HG02973 (cell line): Measurements from ENCODE around the gene ADAM12.

Experiments
- ATAC-seq: cut with Tn5 transposase; IDR thresholded peaks from one replicate; pipeline ENCODE4 v1.9.1; 2021; ENCODE audit warnings: moderate library complexity; ENCODE audit not compliant: unreplicated experiment

ADAM12 gene

DNA sequence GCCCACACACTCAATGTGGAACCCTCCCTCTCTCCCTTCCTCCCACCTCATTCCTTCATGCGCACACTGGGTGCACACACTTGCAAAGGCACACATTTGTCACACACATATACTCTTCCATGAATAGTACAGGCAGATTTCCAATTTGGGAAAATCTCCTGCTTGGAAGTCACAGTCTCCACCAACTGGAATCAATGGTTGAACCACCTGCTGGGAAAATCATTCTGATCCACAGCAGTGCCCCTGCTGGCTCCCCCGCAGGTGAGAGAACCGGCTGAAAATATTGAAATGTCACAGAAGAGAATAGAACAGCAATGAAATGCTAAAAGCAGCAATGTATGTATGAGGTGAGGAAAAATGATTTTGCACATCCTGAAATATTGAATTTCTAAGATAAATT is 232.7 kb downstream of the ADAM12 start:
- ATAC-seq: no peak

DNA sequence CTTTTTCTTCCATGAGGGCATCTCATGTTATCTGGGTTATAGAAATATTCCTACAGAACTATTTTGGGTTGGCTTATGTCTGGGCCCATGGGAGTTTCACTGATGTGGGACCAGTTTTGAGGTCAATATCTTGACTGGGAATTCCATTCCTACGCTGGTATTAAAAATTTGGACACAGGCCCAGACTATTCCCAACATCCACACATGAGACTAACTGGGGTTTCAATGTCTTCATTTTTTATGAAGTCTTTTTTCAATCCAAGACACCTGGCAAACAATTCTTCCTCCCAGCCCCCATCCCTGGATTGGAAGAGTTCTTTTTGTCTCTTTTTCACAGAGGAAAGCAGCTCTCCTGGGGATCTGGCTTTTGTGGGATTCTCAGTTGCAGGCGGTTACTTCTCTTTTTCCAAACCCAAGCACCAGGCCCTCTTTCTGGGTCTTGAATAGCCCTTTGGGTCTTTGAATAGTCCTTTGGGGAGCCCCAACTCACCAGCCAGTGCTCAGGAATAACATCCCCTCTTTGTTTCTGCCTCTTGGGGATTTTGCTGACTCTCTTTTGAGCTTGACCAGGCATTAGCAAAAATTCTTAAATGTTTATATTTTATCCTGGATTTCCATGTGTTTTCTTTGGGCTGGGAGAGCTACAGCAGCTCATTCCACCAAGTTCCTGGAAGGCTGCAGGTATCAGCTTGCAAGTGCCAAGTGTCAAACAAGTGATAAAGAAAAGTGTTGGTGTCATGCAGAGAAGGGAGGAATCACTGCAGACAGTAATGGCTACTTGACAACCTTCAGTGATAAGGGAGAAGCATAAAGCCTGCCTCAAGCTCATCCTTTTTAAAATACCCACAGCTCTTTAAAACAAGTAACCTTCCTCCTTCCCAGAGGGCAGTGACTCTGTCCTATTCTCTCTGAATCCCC is 234.3 kb downstream of the ADAM12 start:
- no peak for ATAC-seq

DNA sequence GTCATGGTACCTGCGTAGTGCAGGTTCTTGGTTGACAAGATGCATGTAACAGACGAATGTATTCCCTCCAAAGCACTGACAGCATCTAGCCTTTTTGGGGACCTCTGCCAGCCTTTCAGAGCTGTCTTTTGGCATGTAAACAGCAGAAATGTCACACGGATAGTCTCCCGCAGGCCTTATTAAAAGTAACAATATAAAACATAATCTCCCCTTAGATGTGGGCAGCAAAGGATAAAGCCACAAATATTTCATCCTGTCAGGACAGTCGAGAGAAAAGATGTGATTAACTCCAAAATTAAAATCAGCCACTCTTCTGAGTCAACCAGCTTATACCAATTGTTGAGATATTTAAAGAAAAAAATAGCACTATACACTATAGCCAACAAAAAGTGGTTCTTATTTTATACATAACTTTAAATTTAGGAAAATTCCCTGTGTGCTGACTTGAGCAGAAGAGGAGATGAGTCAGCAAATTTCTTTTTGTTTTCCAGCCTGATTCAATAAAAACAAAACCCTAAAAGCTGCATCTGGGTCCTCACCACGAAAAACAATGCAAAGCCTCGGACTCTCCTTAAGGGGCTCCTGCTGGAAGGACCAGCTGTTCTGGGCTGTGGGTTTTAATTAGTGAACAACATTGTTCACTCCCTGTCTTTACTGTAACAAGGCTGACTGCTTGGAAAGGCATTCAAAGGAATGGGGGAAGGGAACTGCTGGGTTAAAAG is 240.2 kb downstream of the ADAM12 start:
- no peak for ATAC-seq

DNA sequence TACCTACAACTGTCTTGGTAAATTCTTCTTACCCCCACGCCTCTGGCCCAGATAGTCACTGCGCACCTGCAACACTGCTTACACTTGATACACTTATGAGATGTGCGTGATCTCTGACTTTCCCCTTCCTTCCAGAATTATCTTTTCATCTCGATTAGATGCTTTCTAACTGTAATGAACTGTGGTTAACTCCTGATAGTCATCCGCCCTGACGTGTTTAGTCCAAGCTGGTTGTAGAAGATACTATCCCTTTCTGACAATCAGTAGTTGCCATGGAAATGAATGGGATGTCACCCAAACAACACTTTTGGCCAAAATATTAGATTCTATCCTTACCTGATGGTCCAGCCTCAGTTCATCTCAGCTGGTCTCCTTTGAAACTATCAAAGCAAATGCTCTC is 241.5 kb downstream of the ADAM12 start:
- ATAC-seq: no peak

GRCh38 chr10:126143117-126143516 is 245.2 kb downstream of the ADAM12 start:
- no peak for ATAC-seq

GRCh38 chr10:126140746-126141273 is 247.5 kb downstream of the ADAM12 start:
- no peak for ATAC-seq

GRCh38 chr10:126137562-126138221 is 250.6 kb downstream of the ADAM12 start:
- no peak for ATAC-seq

DNA sequence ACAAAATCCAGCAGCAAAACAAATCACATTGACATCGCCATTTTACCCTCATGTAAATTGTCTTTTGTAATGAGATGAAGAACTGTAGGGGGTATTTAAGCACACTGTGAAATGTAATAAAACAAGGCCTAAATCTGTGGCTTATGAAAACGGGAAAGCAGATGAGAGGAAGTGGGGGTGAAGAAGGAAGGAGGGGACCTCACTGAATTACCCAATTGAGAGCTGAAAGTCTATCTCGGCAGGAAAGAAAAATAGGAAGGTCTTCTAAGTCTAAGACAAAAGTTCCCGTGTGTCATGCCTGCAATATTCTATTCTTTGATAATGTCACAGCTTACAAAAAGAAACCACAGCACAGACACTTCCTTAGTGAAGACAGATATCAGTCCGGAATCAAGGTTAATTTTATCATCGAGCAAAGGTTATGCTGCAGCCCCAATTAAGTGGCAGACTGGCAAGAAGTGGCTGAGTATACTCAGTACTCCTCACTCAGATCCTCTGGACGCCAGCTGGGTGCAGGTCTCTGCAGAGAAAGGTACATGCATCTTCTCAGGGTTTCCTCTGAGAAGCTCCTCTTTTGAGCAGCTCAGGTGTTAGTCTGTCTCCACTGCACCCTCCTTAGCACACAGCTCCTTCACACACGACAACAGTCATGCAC is 252.2 kb downstream of the ADAM12 start:
- ATAC-seq: no peak

DNA sequence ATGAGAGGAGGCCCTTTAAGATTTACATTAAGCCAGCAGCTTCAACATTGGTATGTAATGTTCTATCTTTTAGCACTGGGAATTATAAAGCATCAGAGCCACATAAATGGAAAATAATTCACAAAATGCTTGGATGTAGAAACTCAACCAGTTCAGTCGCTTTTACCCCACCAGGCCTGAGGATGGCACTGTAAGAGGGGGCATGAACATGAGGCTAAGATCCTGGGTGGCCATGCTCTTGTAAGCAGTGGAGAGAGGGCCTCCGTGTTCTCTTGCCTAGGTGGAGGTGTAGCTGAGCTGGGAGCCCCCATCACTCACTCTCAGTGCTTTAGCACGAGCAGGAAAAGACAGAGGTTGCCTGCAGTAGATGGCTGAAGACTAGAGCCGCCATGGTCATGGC is 253.1 kb downstream of the ADAM12 start:
- ATAC-seq: no peak

DNA sequence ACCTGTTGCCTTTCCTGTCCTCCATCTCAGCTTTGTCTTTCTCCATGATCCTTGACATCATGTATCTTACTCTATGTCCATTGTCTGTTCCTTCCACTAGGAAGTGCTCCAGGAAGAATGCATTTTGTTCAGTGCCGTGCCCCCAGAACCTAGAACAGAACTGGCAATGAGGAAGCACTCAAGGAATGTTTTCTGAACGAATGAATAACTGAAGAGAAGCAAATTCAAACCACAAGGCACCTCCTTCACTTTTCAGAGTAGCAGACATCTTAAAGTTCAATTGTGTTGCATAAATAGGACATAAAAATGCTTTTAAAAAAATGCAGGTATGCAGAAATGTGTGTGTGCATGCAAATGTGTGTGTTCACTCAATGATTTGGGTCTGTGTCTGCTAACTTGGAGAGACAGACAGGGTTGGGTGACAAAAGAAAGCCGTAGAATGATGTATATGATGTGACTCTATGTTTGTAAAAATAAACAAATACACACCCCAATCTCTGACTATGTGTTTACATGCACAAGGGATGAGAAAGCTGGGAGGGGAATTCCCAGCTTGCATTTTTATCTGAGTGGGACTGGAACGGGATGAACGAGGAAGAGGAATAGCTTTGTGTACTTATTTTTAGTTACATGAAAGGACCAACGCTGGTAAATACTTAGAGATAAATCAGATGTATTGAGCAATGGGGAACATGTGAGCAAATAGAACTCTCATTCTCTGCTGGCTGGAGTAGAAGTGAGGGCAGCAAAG is 254.2 kb downstream of the ADAM12 start:
- no peak for ATAC-seq

DNA sequence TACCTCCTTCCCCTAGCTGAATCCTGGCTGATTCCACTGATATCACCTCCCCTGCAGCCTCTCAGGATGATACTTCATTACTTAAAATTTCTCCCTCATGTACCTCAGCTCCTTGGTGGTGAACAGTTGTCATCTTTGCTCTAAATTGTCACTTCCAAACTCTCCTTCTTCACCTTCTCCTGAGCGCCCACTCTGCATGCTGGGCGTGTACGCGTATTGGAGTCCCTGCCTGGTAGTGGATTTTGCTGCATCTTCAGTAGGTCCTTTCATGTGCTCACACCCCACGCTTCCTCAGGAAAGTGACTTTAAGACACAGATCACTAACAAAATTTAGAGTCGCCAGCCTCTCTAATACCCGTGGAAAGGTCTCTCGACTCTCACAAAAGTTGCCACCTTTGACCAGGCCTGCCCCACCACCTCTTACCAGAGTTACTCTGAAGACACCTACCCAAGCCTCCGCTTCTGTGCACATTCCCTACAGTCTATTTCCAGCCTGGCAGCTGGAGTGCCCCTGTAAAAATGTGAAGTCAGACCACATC is 255.1 kb downstream of the ADAM12 start:
- no peak for ATAC-seq

- ATAC-seq: no peak
Observed at GRCh38 chr10:126131341-126131740, 256.9 kb downstream of the ADAM12 start.

DNA sequence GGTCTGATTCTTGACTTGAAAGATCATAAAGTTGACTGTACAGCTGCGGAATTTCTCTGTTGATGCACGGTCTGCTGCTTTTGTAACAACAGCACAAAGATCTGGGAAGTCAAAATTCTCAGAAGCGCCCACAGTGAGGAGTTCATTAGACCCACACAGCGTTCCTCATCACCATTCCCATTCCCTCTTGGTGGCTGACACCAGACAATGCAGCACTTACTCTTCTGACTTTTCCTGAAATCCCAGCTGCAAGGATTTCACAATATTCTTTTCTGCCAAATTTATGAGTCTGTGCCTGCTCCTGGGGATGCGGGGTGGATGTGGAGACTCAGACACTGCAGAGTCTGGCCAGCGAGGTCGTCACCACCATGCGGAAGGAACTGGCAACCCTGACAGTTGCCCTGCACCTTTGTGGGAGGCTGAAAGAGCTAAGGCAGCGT is 258.0 kb downstream of the ADAM12 start:
- no peak for ATAC-seq

DNA sequence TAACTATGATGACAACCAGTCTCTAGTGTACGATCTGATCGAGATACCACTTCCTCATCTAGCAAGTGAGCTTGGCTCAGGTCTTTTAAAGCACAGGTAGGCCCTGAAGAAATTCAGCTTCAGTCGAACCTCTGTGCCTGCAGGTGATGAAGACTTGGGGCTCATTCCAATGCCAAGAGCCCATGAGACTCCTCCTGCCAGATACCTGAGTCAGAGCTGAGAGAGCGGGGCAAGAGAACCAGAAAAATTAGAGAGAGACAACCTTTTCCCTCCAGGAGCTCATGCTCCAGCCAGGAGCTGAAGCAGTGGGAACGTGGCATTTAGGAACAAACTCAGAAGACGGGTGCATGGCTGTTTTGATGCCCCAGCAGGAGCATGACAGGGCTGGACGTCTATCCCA is 259.3 kb downstream of the ADAM12 start:
- no peak for ATAC-seq

DNA sequence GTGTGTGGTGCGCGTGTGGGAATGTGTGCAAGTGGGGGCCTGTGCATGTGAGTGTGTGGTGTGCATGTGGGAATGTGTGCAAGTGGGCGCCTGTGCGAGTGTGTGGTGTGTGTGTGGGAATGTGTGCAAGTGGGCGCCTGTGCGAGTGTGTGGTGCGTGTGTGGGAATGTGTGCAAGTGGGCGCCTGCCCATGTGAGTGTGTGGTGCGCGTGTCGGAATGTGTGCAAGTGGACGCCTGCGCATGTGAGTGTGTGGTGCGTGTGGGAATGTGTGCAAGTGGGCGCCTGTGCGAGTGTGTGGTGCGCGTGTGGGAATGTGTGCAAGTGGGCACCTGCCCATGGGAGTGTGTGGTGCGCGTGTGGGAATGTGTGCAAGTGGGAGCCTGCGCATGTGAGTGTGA is 259.7 kb downstream of the ADAM12 start:
- no peak for ATAC-seq

DNA sequence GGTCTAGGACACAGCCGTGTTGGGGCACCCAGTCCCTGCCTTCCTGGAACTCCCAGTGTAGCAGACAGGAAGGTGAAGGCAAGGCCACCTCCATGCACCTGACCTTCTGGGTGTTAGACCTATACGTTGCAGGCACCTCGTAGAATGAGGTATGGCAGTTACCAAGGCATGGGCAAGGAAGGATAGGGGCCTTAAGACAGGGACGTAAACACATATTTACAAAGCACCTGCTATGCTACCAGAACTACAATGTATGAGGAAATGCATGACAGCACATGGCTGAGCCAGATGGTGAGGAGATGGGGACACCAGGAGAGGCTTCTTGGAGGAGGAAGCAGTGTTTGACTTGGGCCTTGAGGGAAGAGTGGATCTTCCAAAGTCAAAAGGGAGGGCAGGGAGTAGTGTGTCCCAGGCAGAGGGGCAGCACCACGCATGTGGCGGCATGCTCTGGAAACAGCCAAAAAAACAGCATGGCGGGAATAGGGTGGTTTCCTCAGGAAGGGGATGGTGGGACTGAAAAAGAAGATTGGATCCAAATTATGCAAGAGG is 260.7 kb downstream of the ADAM12 start:
- no peak for ATAC-seq

DNA sequence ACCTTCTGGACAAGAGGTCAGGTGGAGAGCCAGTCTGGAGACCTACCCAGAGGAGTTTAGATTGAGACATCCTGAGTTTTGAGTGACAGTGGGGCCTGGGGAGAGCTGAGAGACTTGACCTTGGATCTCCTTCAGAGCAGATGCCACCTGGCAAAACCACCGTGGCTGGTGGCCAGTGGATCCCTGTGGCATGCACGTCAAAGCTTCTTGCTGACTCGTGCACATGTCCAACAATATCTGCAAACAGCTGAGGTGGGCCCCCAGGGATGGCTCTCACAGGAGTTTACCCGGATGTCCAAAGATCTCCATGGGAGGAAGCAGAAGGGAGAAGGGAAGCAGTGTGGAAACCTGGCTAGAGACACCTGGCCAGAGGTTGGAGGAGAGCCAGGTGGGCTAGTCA is 261.4 kb downstream of the ADAM12 start:
- no peak for ATAC-seq

DNA sequence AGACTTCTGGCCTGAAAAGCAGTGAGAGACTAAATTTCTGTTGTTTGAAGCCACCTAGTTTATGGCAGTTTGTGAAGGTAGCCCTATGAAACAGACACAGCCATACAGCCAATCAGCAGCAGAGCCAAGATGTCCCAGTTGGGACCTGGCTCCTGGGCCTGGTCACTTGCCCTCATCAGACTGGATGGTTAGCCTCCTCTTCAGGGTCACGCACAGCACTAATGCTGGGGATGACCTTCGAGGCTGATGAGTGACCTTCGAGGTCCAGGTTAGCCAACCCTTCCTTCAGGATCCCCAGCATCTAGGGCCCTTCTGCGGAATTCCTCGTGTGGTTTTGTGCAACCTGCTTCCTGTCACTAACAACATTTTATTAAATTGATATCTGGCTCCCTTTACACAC is 262.3 kb downstream of the ADAM12 start:
- ATAC-seq: no peak

- no peak for ATAC-seq
Observed at GRCh38 chr10:126124668-126125349, 263.5 kb downstream of the ADAM12 start.
